Loucy (cell line): ENCODE measurements around the gene DACT2.
"Not testable (repeated sequence)": the region's sequence is repeated elsewhere in the genome, so short reads cannot be mapped to it uniquely, and the experiment has no call there.

ENCODE experiments used
- H2AFZ ChIP-seq: fragments of 200-600 bp; sonication (generic); 2 replicates; pipeline ENCODE4 v1.6.0; 2016; ENCODE audit warnings: antibody characterized with exemption, mild to moderate bottlenecking, low read length, moderate library complexity
- H3F3A ChIP-seq: fragments of 200-600 bp; 2 replicates; pipeline ENCODE4 v1.6.0; 2016; ENCODE audit warnings: antibody characterized with exemption, low read depth, mild to moderate bottlenecking
- H3K27me3 ChIP-seq: fragments of 200-600 bp; sonication (generic); 2 replicates; pipeline ENCODE4 v1.6.1; 2014; ENCODE audit warnings: low read length, mild to moderate bottlenecking; ENCODE audit not compliant: insufficient read depth, poor library complexity, severe bottlenecking
- H3K36me3 ChIP-seq: fragments of 200-600 bp; sonication (generic); 2 replicates; pipeline ENCODE4 v1.6.1; 2016; ENCODE audit warnings: low read length; ENCODE audit not compliant: insufficient read depth
- H3K4me1 ChIP-seq: fragments of 200-600 bp; sonication (generic); 2 replicates; pipeline ENCODE4 v1.5.1; 2014; ENCODE audit warnings: low read length, mild to moderate bottlenecking; ENCODE audit not compliant: insufficient read depth, poor library complexity, severe bottlenecking
- H3K4me2 ChIP-seq: fragments of 200-600 bp; sonication (generic); 2 replicates; pipeline ENCODE4 v1.6.0; 2014; ENCODE audit warnings: antibody characterized with exemption, low read length, low read depth, mild to moderate bottlenecking; ENCODE audit not compliant: poor library complexity, severe bottlenecking
- H3K4me3 ChIP-seq: fragments of 200-600 bp; sonication (generic); 2 replicates; pipeline ENCODE4 v1.5.1; 2014; ENCODE audit warnings: low read length, mild to moderate bottlenecking, mixed read lengths; ENCODE audit not compliant: poor library complexity, severe bottlenecking
- H3K79me2 ChIP-seq: fragments of 200-600 bp; sonication (generic); 2 replicates; pipeline ENCODE4 v1.6.1; 2014; ENCODE audit warnings: low read length; ENCODE audit not compliant: insufficient read depth
- H3K9ac ChIP-seq: fragments of 200-600 bp; sonication (generic); 2 replicates; pipeline ENCODE4 v1.6.0; 2014; ENCODE audit warnings: mild to moderate bottlenecking, low read depth, low read length, moderate library complexity; ENCODE audit not compliant: poor library complexity, severe bottlenecking
- H3K9me2 ChIP-seq: fragments of 200-600 bp; sonication (generic); replicated peaks from 2 replicates; pipeline ENCODE4 v1.6.1; 2016; ENCODE audit warnings: low read depth, low read length, mixed read lengths
- H3K9me3 ChIP-seq: fragments of 200-600 bp; sonication (generic); 2 replicates; pipeline ENCODE4 v1.6.1; 2014; ENCODE audit warnings: mild to moderate bottlenecking, antibody characterized with exemption, low read length, low read depth; ENCODE audit not compliant: insufficient read depth
- H4K20me1 ChIP-seq: fragments of 200-600 bp; sonication (generic); 2 replicates; pipeline ENCODE4 v1.6.0; 2014; ENCODE audit warnings: antibody characterized with exemption, low read length, mild to moderate bottlenecking; ENCODE audit not compliant: insufficient read depth, poor library complexity, severe bottlenecking
- CTCF ChIP-seq: fragments of 200-600 bp; sonication (generic); conservative IDR thresholded peaks from 2 replicates; pipeline ENCODE4 v1.5.1; 2014; ENCODE audit warnings: mild to moderate bottlenecking, antibody characterized with exemption, low read length
- EZH2phosphoT487 ChIP-seq: fragments of 200-600 bp; IDR thresholded peaks from 2 replicates; pipeline ENCODE4 v1.6.1; 2018; ENCODE audit warnings: antibody characterized with exemption, mild to moderate bottlenecking, moderate library complexity, borderline replicate concordance

DACT2 gene

GRCh38 chr6:168282985-168283685, 36.4 kb downstream of the DACT2 start:
- Histone ChIP-seq H2AFZ (no peak overlapping the region), H3K79me2 (no peaks in the 10 kb centered on the region), H3F3A (no peaks in the 10 kb centered on the region), H3K27me3 (no peaks in the 10 kb centered on the region), H3K36me3 (no peaks in the 10 kb centered on the region), H3K4me2 (no peak overlapping the region), H3K9me2 (no peaks in the 10 kb centered on the region), H3K9me3 (peaks cover 19% of the 10 kb centered on the region; the same call in 1 of the 2 replicates), H3K4me1 (no peaks in the 10 kb centered on the region), H4K20me1 (no peaks in the 10 kb centered on the region), H3K9ac (no peak overlapping the region), H3K4me3 (no peak overlapping the region)
- TF ChIP-seq EZH2phosphoT487 (no peak), CTCF (no peak)

GRCh38 chr6:168281826-168282225, 37.8 kb downstream of the DACT2 start:
- TF ChIP-seq EZH2phosphoT487 = no peak
- TF ChIP-seq CTCF = no peak
- Histone ChIP-seq H3K9ac (no peak overlapping the region), H3K79me2 (no peaks in the 10 kb centered on the region), H3K4me2 (no peak overlapping the region), H3K9me2 (no peaks in the 10 kb centered on the region), H3F3A (no peaks in the 10 kb centered on the region), H3K36me3 (no peaks in the 10 kb centered on the region), H3K27me3 (no peaks in the 10 kb centered on the region), H3K9me3 (peaks cover 23% of the 10 kb centered on the region; the same call in 1 of the 2 replicates), H4K20me1 (no peaks in the 10 kb centered on the region), H3K4me1 (no peaks in the 10 kb centered on the region), H3K4me3 (no peak overlapping the region), H2AFZ (no peak overlapping the region)

GRCh38 chr6:168281314-168281713, 38.3 kb downstream of the DACT2 start:
- not testable (repeated sequence) for H3K36me3 ChIP-seq, H3K79me2 ChIP-seq, H3K27me3 ChIP-seq, H3F3A ChIP-seq, H3K4me1 ChIP-seq, H3K4me2 ChIP-seq, H4K20me1 ChIP-seq, H3K9me2 ChIP-seq, H3K4me3 ChIP-seq, H3K9ac ChIP-seq, H2AFZ ChIP-seq
- H3K9me3 ChIP-seq = peaks cover 23% of the 10 kb centered on the region; the same call in 1 of the 2 replicates

GRCh38 chr6:168280899-168281245, 38.7 kb downstream of the DACT2 start:
- Histone ChIP-seq H4K20me1 (no peaks in the 10 kb centered on the region), H3K27me3 (no peaks in the 10 kb centered on the region), H3K4me1 (no peaks in the 10 kb centered on the region), H3K9me2 (no peaks in the 10 kb centered on the region), H3K36me3 (no peaks in the 10 kb centered on the region), H2AFZ (no peak overlapping the region), H3K4me2 (no peak overlapping the region), H3K79me2 (no peaks in the 10 kb centered on the region), H3F3A (no peaks in the 10 kb centered on the region), H3K4me3 (no peak overlapping the region), H3K9me3 (peaks cover 23% of the 10 kb centered on the region; the same call in 1 of the 2 replicates), H3K9ac (no peak overlapping the region)
- TF ChIP-seq EZH2phosphoT487 (no peak), CTCF (no peak)
